Dermis microvascular lymphatic vessel endothelial cell (primary cell): ENCODE results near the gene ANO3. TPM values are rescaled to one million over a fixed set of nuclear protein-coding genes. Genes with fewer than 3 reads are reported as not detected.
"Not testable (repeated sequence)": the region's sequence is repeated elsewhere in the genome, so short reads cannot be mapped to it uniquely, and the experiment has no call there.

Source experiments
- DNase-seq, 2 donors: peaks; one replicate each; pipeline versions ENCODE4 v3.0.0 to v3.0.0-alpha.2; 2010; ENCODE audit warnings: low read depth in 2 of 2
- total RNA-seq: library from RNA; depleted of rRNA; stranded (reverse); fragments of >200 nt; gene quantifications from 2 replicates; pipeline ENCODE4 v1.2.1, GENCODE V29; 2014

Gene ANO3
- total RNA-seq, 1 donor from 2014 or later, result not detected

GRCh38 chr11:26572770-26573402 lies 241.0 kb downstream of the ANO3 start:
- no peak for DNase-seq

DNA sequence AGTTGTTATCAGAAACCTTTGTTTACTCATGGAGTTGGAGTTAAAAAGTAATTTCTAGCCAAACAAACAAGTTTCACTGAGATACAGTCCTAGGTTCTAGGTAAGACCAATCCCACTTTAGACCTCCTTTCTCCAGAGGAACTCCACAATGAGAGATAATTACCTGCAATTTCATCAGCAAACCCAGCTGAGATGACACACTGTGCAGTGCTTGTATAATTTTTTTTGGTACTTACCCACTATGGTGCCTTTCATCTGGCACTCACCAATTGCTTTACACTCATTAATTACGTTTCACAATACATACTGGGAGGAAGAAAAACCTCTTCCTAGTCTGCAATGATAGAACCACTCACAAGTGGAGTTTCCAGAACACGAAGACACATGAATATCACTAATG lies 242.0 kb downstream of the ANO3 start:
- no peak for DNase-seq

DNA sequence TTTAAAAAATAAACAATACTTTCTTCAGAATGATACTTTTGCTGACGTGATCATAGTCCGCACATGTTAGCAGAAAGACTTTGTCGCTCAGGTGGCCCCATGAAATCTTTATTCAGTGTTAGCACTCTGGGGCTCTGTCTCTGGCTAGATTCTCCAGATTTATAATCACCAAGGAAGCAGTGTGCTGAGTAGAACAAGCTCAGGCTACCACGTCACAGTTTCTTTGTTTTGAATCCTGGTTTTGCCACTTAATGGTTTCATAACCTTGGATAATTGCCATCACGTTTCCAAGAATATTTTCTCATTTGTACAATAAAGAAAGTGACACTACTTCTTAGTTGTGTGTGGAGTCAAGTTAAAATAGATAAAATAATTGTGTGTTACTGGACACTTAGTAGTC lies 244.0 kb downstream of the ANO3 start:
- no peak for DNase-seq

DNA sequence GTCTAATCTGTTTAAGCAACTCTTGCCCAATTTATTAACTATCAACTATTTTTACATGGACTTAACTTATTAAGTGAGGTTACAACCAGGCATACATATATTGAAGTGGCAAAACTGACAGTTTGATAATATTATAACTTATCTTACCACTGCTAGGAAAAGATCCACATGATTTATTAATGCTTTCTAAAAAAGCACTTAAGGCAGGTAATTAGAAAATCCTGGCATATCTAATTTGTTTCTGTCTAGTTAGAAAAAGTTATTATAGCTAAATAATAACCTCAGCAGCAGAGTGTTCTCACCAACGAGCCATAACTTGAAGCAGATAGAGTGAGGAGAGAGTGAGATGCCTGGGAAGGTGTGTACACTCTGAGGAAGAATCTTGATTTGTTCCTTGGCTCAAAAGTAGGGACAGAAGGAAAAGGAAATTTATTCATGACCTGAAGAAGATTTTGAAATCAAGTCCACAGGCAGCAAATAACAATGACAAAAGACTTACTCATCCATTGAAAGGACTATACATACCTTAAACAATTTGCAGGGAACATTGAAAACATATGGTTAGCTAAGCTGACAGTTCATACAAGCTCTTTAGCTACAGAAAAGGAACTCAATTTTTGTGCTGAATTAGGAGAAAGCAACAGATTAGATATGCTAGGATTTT lies 247.2 kb downstream of the ANO3 start:
- no peak for DNase-seq

- no peak for DNase-seq
Observed at GRCh38 chr11:26579683-26580082, 247.8 kb downstream of the ANO3 start.

- no peak for DNase-seq
Observed at GRCh38 chr11:26580929-26581328, 249.0 kb downstream of the ANO3 start.

GRCh38 chr11:26583550-26583949 lies 251.6 kb downstream of the ANO3 start:
- no peak for DNase-seq

DNA sequence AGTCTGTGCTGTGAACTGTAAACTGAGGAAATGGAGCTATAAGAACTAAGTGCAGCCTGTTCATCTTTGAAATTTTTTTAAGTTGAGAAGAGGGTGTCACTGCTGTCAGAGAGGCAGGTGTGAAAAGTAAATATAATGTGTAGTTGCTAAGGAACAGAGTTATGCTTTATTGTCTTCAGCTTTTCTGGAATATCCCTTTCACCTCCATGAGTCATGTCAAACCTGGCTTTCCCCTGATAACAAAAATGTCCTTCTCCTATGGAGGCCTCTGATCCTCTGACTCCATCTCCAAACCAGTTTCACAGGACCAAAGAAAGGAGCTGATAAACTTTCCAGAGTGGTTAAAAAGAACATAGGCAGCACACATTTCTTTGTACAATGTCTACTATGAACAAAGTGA lies 252.9 kb downstream of the ANO3 start:
- no peak for DNase-seq

DNA sequence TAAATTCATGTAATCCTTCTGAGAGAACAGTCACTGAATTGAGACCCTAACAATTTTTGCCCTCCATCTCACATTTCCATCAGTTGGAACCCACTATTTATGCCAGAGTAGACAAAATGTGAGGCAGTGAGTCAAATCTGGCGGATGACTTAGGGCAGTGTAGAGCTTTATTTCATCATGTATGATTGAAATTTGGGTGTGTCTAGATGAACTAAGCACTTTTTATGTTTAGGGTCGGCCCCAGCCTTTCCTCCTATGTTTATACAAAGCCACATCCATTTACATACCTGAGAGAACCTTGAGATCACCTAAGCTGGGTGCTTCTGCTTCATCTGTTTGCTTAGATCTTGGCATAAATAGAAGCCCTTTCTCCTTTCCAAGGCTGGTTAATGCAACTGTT lies 255.1 kb downstream of the ANO3 start:
- DNase-seq, result no peak

- DNase-seq, result no peak
Observed at GRCh38 chr11:26593691-26594090, 261.8 kb downstream of the ANO3 start.

- not testable (repeated sequence) for DNase-seq
Observed at GRCh38 chr11:26595207-26595865, 263.4 kb downstream of the ANO3 start.

DNA sequence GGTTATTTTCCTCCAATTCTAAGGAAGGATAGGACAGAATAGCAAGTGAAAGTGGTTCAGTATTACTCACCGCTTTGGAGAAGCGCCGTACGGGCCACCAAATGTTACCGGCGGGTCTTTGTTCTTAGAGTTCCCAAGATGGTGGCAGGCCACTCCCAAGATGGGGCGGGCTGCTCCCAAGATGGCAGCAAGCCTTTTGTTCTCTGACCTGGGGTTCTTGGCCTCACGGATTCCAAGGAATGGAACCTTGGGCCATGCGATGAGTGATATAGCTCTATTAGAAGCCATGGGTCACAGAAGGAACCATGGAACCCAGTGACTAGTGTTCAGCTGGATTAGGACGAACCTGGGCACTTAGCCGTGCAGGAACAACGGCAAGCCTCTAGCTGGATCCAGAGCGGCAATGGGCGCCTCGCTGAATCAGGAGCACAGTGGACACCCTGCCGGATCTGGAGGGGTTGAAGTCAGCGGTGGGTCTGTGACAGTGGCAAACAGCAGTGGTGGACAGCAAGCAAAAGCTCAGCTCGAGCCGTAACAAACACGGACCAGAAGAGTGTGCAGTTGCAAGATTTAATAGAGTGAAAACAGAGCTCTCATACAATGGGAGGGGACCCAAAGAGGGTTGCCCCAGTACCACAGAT lies 265.2 kb downstream of the ANO3 start:
- DNase-seq, result not testable (repeated sequence)

- no peak for DNase-seq
Observed at GRCh38 chr11:26597899-26598298, 266.0 kb downstream of the ANO3 start.

DNA sequence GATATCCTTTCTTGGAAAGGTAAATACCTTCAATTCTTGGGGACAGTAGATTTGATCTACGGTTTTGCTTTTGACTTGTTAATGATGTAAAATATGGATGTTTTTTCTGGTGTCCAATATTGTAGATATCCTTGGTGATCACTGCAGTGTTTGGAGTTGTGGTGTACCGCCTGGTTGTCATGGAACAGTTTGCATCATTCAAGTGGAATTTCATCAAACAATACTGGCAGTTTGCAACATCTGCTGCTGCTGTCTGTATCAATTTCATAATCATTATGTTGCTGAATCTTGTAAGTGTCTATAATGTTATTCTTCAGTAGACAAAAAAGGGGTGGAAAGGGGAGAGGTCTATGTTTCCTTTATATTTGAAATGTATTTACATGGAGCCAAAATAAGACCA lies 267.5 kb downstream of the ANO3 start:
- DNase-seq, result no peak

GRCh38 chr11:26599876-26600434 lies 268.0 kb downstream of the ANO3 start:
- no peak for DNase-seq

DNA sequence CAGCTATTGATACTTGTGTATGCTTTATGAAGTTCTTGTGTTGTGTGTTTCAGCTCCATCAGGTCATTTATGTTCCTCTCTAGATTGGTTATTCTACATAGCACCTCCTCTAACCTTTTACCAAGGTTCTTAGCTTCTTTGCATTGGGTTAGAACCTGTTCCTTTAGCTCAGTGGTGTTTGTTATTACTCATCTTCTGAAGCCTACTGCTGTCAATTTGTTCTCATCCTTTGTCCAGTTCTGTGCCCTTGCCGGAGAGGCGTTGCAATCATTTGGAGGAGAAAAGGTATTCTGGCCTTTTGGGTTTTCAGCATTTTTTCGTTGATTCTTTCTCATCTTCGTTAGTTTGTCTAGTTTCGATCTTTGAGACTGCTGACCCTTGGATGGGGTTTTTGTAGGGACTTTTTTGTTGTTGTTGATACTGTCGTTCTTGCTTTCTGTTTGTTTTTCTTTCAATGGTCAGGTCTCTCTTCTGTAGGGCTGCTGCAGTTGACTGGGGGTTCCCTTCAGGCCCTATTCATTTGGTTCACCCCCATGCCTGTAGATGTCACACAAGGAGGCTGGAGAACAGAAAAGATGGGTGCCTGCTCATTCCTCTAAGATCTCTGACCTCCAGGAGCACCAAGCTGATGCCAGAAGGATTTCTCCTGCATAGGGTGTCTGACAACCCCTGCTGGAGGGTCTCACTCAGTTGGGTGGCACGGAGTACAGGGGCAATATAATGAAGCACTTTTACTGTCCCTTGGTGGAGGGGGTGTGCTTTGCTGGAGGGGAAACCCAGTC lies 276.0 kb downstream of the ANO3 start:
- DNase-seq, result no peak

- no peak for DNase-seq
Observed at GRCh38 chr11:26608507-26609146, 276.7 kb downstream of the ANO3 start.

GRCh38 chr11:26613759-26614158 lies 281.8 kb downstream of the ANO3 start:
- DNase-seq, result no peak

GRCh38 chr11:26618441-26618840 lies 286.5 kb downstream of the ANO3 start:
- DNase-seq, result no peak

- no peak for DNase-seq
Observed at GRCh38 chr11:26620282-26621045, 288.5 kb downstream of the ANO3 start.
